ENCODE data around the gene UEVLD.

Gene UEVLD

DNA sequence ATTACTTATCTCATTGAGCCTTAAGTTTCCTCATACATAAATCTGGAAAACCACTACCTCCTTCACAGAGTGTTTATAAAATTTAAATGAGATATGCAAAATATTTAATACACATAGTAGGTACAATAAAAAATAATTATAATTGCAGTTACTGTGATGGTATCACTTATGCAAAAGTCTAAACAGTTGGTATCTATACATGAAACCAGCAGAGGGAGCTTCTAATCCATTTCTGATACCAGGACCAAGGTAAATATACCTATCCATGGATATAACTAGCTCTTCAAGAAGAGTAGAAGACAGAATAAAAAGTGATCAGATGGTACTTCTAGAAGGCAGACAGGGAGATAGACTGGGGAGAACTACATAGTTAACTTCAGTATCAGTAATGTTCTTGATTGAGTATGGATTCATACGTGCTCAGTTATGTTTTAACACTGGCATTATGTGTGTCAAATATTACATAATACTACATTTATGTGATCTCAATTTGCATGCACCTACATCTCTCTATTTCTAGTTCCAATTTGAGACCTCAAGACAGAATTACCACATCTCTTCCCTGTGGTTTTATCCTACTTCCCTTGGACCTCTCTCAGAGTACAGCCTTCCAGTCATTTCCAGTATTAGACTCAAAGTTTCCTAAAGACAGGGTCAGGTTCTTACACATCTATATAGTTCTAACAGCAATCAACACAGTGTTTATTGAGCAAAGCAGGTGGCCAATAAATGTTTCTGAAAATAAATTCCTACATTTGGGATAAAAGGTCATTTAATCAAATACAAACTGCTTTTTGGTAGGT, 48.1 kb downstream of the UEVLD start:
- no peaks in the 10 kb centered on the region for H3K27me3 ChIP-seq (ENCODE audit: control insufficient read depth in 1 of 2, insufficient read depth in 2 of 2, low read length in 2 of 2)
- no peak overlapping the region for H3K27ac ChIP-seq (ENCODE audit: low read depth, low read length)
- no peak overlapping the region for H3K9ac ChIP-seq (ENCODE audit: low read depth in 1 of 2, low read length in 2 of 2)
- H3K4me3 ChIP-seq (ENCODE audit: low read depth in 1 of 2, low read length in 2 of 2) = no peak overlapping the region
- no peaks in the 10 kb centered on the region for H3K4me1 ChIP-seq (ENCODE audit: control insufficient read depth in 1 of 2, insufficient read depth in 2 of 2, low read length in 2 of 2)
- H3K36me3 ChIP-seq (ENCODE audit: control insufficient read depth in 1 of 2, insufficient read depth in 2 of 2, low read length in 2 of 2) = peaks cover 3 to 23% of the 10 kb centered on the region in 2 donors
- H3K9me3 ChIP-seq (ENCODE audit: control insufficient read depth in 1 of 2, low read length in 2 of 2) = no peaks in the 10 kb centered on the region

GRCh38 chr11:18536209-18536608, 52.3 kb downstream of the UEVLD start:
- H3K36me3 ChIP-seq (ENCODE audit: control insufficient read depth in 1 of 2, insufficient read depth in 2 of 2, low read length in 2 of 2) = peaks cover 0 to 21% of the 10 kb centered on the region in 2 donors
- no peak overlapping the region for H3K4me3 ChIP-seq (ENCODE audit: low read depth in 1 of 2, low read length in 2 of 2)
- H3K4me1 ChIP-seq (ENCODE audit: control insufficient read depth in 1 of 2, insufficient read depth in 2 of 2, low read length in 2 of 2) = no peaks in the 10 kb centered on the region
- H3K9me3 ChIP-seq (ENCODE audit: control insufficient read depth in 1 of 2, low read length in 2 of 2) = no peaks in the 10 kb centered on the region
- no peak overlapping the region for H3K9ac ChIP-seq (ENCODE audit: low read depth in 1 of 2, low read length in 2 of 2)
- no peaks in the 10 kb centered on the region for H3K27me3 ChIP-seq (ENCODE audit: control insufficient read depth in 1 of 2, insufficient read depth in 2 of 2, low read length in 2 of 2)
- no peak overlapping the region for H3K27ac ChIP-seq (ENCODE audit: low read depth, low read length)

- H3K36me3 ChIP-seq (ENCODE audit: control insufficient read depth in 1 of 2, insufficient read depth in 2 of 2, low read length in 2 of 2) = peaks cover 0 to 17% of the 10 kb centered on the region in 2 donors
- no peaks in the 10 kb centered on the region for H3K4me1 ChIP-seq (ENCODE audit: control insufficient read depth in 1 of 2, insufficient read depth in 2 of 2, low read length in 2 of 2)
- no peak overlapping the region for H3K4me3 ChIP-seq (ENCODE audit: low read depth in 1 of 2, low read length in 2 of 2)
- H3K27me3 ChIP-seq (ENCODE audit: control insufficient read depth in 1 of 2, insufficient read depth in 2 of 2, low read length in 2 of 2) = no peaks in the 10 kb centered on the region
- H3K27ac ChIP-seq (ENCODE audit: low read depth, low read length) = no peak overlapping the region
- no peaks in the 10 kb centered on the region for H3K9me3 ChIP-seq (ENCODE audit: control insufficient read depth in 1 of 2, low read length in 2 of 2)
- no peak overlapping the region for H3K9ac ChIP-seq (ENCODE audit: low read depth in 1 of 2, low read length in 2 of 2)
Observed at GRCh38 chr11:18534245-18534644, 54.3 kb downstream of the UEVLD start.

DNA sequence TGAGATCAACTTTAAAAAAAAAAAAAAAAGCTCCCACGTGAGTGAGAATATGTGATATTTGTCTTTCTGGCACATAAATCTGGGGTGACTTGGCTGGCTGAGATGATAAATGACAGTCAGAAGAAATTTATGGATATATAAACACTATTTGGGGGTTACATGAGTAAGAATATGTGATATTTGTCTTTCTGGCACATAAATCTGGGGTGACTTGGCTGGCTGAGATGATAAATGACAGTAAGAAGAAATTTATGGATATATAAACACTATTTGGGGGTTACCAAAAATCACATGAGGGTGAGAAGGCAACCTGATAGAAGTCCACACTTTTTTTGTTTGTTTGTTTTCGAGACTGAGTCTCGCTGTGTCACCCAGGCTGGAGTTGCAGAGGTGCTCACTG, 55.2 kb downstream of the UEVLD start:
- Histone ChIP-seq H3K27ac (ENCODE audit: low read depth, low read length) (no peak overlapping the region), H3K27me3 (ENCODE audit: control insufficient read depth in 1 of 2, insufficient read depth in 2 of 2, low read length in 2 of 2) (no peaks in the 10 kb centered on the region), H3K4me1 (ENCODE audit: control insufficient read depth in 1 of 2, insufficient read depth in 2 of 2, low read length in 2 of 2) (no peaks in the 10 kb centered on the region), H3K9me3 (ENCODE audit: control insufficient read depth in 1 of 2, low read length in 2 of 2) (no peaks in the 10 kb centered on the region), H3K9ac (ENCODE audit: low read depth in 1 of 2, low read length in 2 of 2) (no peak overlapping the region), H3K36me3 (ENCODE audit: control insufficient read depth in 1 of 2, insufficient read depth in 2 of 2, low read length in 2 of 2) (peaks cover 0 to 17% of the 10 kb centered on the region in 2 donors), H3K4me3 (ENCODE audit: low read depth in 1 of 2, low read length in 2 of 2) (no peak overlapping the region)

DNA sequence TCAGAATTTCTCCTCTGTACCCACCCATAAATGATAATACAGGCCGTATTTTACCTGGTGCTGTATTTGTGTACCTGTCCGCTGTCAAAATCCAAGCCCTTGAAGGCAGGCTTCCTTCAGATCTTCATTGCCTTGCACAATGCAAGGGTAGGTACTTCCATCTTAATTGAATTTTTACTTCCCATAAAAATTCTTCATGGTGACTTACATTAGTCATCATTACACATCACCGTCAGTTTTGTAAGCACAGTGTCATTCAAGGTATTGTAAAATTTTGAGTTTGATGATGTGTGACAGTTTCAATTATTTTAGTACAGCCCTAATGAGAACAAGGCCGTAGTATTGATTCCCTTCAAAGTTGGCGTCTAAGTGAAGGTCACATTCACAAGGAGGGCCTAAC, 61.0 kb downstream of the UEVLD start:
- H3K4me3 ChIP-seq (ENCODE audit: low read depth in 1 of 2, low read length in 2 of 2) = peak overlapping the region; percentile 81 to 92
- H3K9ac ChIP-seq (ENCODE audit: low read depth in 1 of 2, low read length in 2 of 2) = peak overlapping the region; percentile 87 to 96
- H3K9me3 ChIP-seq (ENCODE audit: control insufficient read depth in 1 of 2, low read length in 2 of 2) = no peaks in the 10 kb centered on the region
- H3K36me3 ChIP-seq (ENCODE audit: control insufficient read depth in 1 of 2, insufficient read depth in 2 of 2, low read length in 2 of 2) = no peaks in the 10 kb centered on the region
- peak overlapping the region; percentile 96 for H3K27ac ChIP-seq (ENCODE audit: low read depth, low read length)
- peaks cover 11 to 25% of the 10 kb centered on the region in 2 donors for H3K4me1 ChIP-seq (ENCODE audit: control insufficient read depth in 1 of 2, insufficient read depth in 2 of 2, low read length in 2 of 2)
- no peaks in the 10 kb centered on the region for H3K27me3 ChIP-seq (ENCODE audit: control insufficient read depth in 1 of 2, insufficient read depth in 2 of 2, low read length in 2 of 2)

GRCh38 chr11:18526521-18527296, 61.8 kb downstream of the UEVLD start, which contains the start of gene TSG101:
Gene TSG101 (minus strand): TSS chr11:18526942. CDS start chr11:18526816, 126 bp downstream.
- Histone ChIP-seq H3K9ac (ENCODE audit: low read depth in 1 of 2, low read length in 2 of 2) (peak within 1 kb of the TSS; percentile 87 to 96), H3K4me3 (ENCODE audit: low read depth in 1 of 2, low read length in 2 of 2) (peak within 1 kb of the TSS; percentile 81 to 92), H3K36me3 (ENCODE audit: control insufficient read depth in 1 of 2, insufficient read depth in 2 of 2, low read length in 2 of 2) (no peaks in the 10 kb centered on the region), H3K27me3 (ENCODE audit: control insufficient read depth in 1 of 2, insufficient read depth in 2 of 2, low read length in 2 of 2) (no peaks in the 10 kb centered on the region), H3K27ac (ENCODE audit: low read depth, low read length) (peak within 1 kb of the TSS; percentile 96), H3K4me1 (ENCODE audit: control insufficient read depth in 1 of 2, insufficient read depth in 2 of 2, low read length in 2 of 2) (peaks cover 12 to 29% of the 10 kb centered on the region in 2 donors), H3K9me3 (ENCODE audit: control insufficient read depth in 1 of 2, low read length in 2 of 2) (no peaks in the 10 kb centered on the region)

DNA sequence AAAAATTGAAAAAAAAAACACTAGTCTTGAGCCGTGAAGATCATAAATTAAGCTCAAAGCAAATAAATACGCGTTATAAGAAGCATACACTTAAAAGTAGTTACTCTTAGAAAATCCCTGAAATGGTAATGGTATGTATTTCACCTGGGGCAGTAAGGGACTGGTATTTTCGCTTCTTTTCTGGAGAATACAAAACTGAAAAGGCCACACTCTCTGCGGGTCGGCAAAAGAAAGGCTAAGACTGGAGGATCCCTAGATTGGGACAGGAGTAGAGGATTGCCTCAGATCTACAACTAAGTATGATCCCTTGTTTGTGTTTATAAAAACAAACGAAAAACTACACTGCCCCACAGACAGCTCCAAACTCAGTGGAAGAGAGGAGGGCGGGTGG, 62.4 kb downstream of the UEVLD start:
- peaks cover 12 to 29% of the 10 kb centered on the region in 2 donors for H3K4me1 ChIP-seq (ENCODE audit: control insufficient read depth in 1 of 2, insufficient read depth in 2 of 2, low read length in 2 of 2)
- no peaks in the 10 kb centered on the region for H3K27me3 ChIP-seq (ENCODE audit: control insufficient read depth in 1 of 2, insufficient read depth in 2 of 2, low read length in 2 of 2)
- peak overlapping the region; percentile 96 for H3K27ac ChIP-seq (ENCODE audit: low read depth, low read length)

DNA sequence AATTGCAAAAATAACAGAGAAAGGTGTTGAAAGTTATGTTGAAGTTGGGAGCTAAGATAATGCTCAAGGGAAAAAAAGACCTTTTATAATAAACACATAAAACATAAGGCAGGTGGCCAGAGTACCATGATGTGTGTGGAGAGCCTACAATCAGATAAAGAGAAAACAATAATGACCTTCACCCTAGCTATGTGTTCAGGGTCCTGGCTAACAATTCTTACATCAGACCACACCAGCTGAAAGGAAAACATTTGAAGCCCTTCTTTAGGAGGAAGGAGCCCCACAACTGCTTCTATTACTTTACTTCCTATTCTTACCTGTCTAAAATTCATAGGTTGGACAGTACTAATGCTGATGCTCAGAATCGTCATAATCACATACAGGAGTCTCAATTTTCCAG, 64.3 kb downstream of the UEVLD start:
- Histone ChIP-seq H3K27ac (ENCODE audit: low read depth, low read length) (no peak overlapping the region), H3K27me3 (ENCODE audit: control insufficient read depth in 1 of 2, insufficient read depth in 2 of 2, low read length in 2 of 2) (no peaks in the 10 kb centered on the region), H3K9ac (ENCODE audit: low read depth in 1 of 2, low read length in 2 of 2) (no peak overlapping the region), H3K36me3 (ENCODE audit: control insufficient read depth in 1 of 2, insufficient read depth in 2 of 2, low read length in 2 of 2) (no peaks in the 10 kb centered on the region), H3K4me3 (ENCODE audit: low read depth in 1 of 2, low read length in 2 of 2) (no peak overlapping the region), H3K9me3 (ENCODE audit: control insufficient read depth in 1 of 2, low read length in 2 of 2) (no peaks in the 10 kb centered on the region), H3K4me1 (ENCODE audit: control insufficient read depth in 1 of 2, insufficient read depth in 2 of 2, low read length in 2 of 2) (peaks cover 12 to 29% of the 10 kb centered on the region in 2 donors)

More for the DNA sequence above, 62.4 kb downstream of the UEVLD start:
- no peaks in the 10 kb centered on the region for H3K9me3 ChIP-seq (ENCODE audit: control insufficient read depth in 1 of 2, low read length in 2 of 2)
- peak overlapping the region; percentile 81 to 92 for H3K4me3 ChIP-seq (ENCODE audit: low read depth in 1 of 2, low read length in 2 of 2)
- no peaks in the 10 kb centered on the region for H3K36me3 ChIP-seq (ENCODE audit: control insufficient read depth in 1 of 2, insufficient read depth in 2 of 2, low read length in 2 of 2)
- H3K9ac ChIP-seq (ENCODE audit: low read depth in 1 of 2, low read length in 2 of 2) = peak overlapping the region; percentile 87 to 96

DNA sequence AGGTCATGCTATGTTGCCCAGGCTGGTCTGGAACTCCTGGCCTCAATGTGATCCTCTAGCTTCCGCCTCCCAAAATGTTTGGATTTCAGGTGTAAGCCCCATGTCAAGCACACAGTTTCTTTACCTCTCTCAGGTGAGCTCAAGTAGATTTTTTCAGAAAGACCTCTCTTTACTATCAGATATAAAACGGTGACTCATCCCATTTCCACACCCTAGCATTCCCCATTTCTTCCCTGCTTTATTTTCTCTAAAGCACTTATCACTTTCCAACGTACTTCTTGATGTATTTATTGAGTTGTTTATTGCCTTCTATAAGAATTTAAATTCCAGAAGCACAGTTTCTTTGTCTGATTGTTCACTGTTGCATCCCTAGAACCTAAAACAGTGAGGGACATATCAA, 65.5 kb downstream of the UEVLD start:
- Histone ChIP-seq H3K36me3 (ENCODE audit: control insufficient read depth in 1 of 2, insufficient read depth in 2 of 2, low read length in 2 of 2) (peaks cover 0 to 10% of the 10 kb centered on the region in 2 donors), H3K4me3 (ENCODE audit: low read depth in 1 of 2, low read length in 2 of 2) (no peak overlapping the region), H3K9me3 (ENCODE audit: control insufficient read depth in 1 of 2, low read length in 2 of 2) (no peaks in the 10 kb centered on the region), H3K27ac (ENCODE audit: low read depth, low read length) (no peak overlapping the region), H3K27me3 (ENCODE audit: control insufficient read depth in 1 of 2, insufficient read depth in 2 of 2, low read length in 2 of 2) (no peaks in the 10 kb centered on the region), H3K9ac (ENCODE audit: low read depth in 1 of 2, low read length in 2 of 2) (no peak overlapping the region), H3K4me1 (ENCODE audit: control insufficient read depth in 1 of 2, insufficient read depth in 2 of 2, low read length in 2 of 2) (peaks cover 12 to 29% of the 10 kb centered on the region in 2 donors)

- Histone ChIP-seq H3K27ac (ENCODE audit: low read depth, low read length) (no peak overlapping the region), H3K9me3 (ENCODE audit: control insufficient read depth in 1 of 2, low read length in 2 of 2) (no peaks in the 10 kb centered on the region), H3K27me3 (ENCODE audit: control insufficient read depth in 1 of 2, insufficient read depth in 2 of 2, low read length in 2 of 2) (no peaks in the 10 kb centered on the region), H3K9ac (ENCODE audit: low read depth in 1 of 2, low read length in 2 of 2) (no peak overlapping the region), H3K4me1 (ENCODE audit: control insufficient read depth in 1 of 2, insufficient read depth in 2 of 2, low read length in 2 of 2) (peaks cover 12 to 22% of the 10 kb centered on the region in 2 donors), H3K36me3 (ENCODE audit: control insufficient read depth in 1 of 2, insufficient read depth in 2 of 2, low read length in 2 of 2) (peaks cover 0 to 14% of the 10 kb centered on the region in 2 donors), H3K4me3 (ENCODE audit: low read depth in 1 of 2, low read length in 2 of 2) (no peak overlapping the region)
Observed at GRCh38 chr11:18522388-18522787, 66.1 kb downstream of the UEVLD start.

All from duodenal mucosa (tissue), 2 donors.